HT1080 (cell line): ENCODE data around the gene MESP1. TPM values are rescaled to one million over a fixed set of nuclear protein-coding genes. Genes with fewer than 3 reads are reported as not detected.
A peak's percentile ranks its signal among the peaks of the same experiment; 100 is the strongest.
"Not testable (repeated sequence)": the region's sequence is repeated elsewhere in the genome, so short reads cannot be mapped to it uniquely, and the experiment has no call there.

Experiments used
- DNase-seq: peaks from one replicate; pipeline ENCODE4 v3.0.0-alpha.2; 2015; ENCODE audit warnings: low read depth
- polyA plus RNA-seq, 2 experiments: library from polyadenylated mRNA; depleted of rRNA; stranded (reverse); fragments of >200 nt; gene quantifications; 2 replicates each; pipeline ENCODE4 v1.2.3, GENCODE V29; 2015
- total RNA-seq: library from RNA; depleted of rRNA; stranded (reverse); fragments of >200 nt; shearing (Covaris generic); gene quantifications from 2 replicates; pipeline ENCODE4 v1.2.3, GENCODE V29; 2014; rRNA removed

MESP1 gene, protein sequence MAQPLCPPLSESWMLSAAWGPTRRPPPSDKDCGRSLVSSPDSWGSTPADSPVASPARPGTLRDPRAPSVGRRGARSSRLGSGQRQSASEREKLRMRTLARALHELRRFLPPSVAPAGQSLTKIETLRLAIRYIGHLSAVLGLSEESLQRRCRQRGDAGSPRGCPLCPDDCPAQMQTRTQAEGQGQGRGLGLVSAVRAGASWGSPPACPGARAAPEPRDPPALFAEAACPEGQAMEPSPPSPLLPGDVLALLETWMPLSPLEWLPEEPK
- total RNA-seq: 0.72 and 1.1 TPM in 2 replicates
- 1.7 and 2.5 TPM in 2 replicates for polyA plus RNA-seq (2015; cell fraction: cytosol; rRNA removed)
- 1.1 and 1.6 TPM in 2 replicates for polyA plus RNA-seq (2015; cell fraction: nucleus; rRNA removed)

GRCh38 chr15:89750560-89751542 is at the start of gene MESP1:
Gene MESP1, minus strand, starts transcription at chr15:89751249. Its CDS starts 18 bp downstream, at chr15:89751231.
- peak; percentile 90 for DNase-seq

DNA sequence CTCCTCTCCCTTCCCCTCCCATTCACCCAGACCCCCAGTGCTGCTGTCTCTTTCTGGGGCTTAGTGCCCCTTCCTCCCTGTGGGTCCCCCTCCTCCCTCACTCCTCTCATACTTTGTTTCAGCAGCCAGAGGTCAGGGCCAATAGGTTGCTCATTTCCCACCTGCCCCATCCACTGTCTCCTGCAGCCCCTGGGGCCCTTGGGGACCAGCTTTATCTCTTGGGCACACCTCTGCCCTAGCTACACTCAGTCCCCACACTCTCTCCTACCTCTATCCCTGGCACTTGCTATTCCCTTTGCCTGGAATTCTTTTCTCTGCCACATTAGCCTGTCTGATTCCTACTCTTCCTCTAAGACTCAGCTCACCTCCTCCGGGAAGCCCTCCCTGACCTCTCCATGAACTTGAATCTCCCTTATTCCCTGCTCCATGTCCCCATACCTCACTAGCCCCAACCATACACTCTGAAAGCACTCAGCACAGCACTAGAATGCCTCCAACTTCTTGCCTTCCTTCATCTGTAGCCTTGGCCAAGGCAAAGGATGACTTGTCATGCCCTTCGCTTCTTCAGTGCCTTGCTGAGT is 49.0 kb upstream of the MESP1 start:
- DNase-seq: no peak

- no peak for DNase-seq
Observed at GRCh38 chr15:89799011-89799911, 48.2 kb upstream of the MESP1 start.

DNA sequence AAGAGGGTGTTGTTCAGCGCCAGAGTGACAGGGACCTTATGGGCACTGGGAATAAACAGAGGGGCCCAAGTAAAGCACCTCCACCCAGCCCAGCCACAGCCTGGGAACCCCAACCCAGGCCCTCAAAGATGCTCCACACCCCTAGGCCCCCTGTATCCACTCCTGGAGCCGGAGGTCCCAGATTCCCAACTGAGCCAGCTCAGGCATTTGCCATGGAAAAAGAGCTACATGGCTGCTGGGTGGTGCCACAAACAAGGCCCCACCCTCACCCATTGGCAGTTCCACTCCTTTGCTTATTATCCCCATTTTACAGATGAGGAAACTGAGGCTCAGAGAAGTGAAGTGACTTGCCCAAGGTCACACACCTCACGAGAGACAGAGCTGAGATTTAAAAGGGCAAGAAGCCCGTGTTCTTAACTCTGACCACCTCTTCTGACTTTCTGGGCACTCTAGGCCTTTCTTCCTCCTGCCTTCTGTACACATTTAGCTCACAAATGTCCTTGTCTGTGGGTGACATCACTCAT is 46.7 kb upstream of the MESP1 start:
- DNase-seq: no peak

DNA sequence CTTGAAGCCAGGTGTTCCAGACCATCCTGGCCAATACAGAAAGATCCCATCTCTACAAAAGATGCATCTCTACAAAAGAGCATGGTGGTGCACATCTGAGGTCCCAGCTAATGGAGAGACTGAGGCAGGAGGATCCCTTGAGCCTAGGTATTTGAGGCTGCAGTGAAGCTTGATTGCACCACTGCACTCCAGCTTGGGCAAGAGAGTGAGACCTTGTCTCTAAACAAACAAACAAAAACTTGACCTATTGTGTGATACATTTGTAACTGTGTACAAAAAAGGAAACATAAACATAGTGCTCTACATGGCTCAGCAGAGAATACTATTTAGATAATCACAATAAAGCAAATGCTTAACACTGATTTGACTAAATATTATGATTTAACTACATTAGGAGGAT is 44.9 kb upstream of the MESP1 start:
- no peak for DNase-seq

GRCh38 chr15:89794627-89795241 is 43.7 kb upstream of the MESP1 start:
- DNase-seq: peak; percentile 58

GRCh38 chr15:89792106-89792805 is 41.2 kb upstream of the MESP1 start:
- no peak for DNase-seq

- DNase-seq: no peak
Observed at GRCh38 chr15:89790661-89791060, 39.6 kb upstream of the MESP1 start.

- DNase-seq: no peak
Observed at GRCh38 chr15:89790206-89790605, 39.2 kb upstream of the MESP1 start.

DNA sequence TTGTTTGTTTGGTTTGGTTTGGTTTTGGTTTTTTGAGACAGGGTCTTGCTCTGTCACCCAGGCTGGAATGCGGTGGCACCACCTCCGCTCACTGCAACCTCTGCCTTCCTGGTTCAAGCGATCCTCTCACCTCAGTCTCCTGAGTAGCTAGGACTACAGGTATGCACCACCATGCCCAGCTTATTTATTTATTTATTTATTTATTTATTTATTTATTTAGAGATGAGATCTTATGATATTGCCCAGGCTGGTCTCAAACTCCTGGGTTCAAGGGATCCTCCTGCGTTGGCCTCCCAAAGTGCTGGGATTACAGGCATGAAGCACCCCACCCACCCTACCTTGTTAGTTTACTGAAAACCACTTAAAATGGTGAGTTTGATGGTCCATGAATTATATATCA is 37.5 kb upstream of the MESP1 start:
- not testable (repeated sequence) for DNase-seq

DNA sequence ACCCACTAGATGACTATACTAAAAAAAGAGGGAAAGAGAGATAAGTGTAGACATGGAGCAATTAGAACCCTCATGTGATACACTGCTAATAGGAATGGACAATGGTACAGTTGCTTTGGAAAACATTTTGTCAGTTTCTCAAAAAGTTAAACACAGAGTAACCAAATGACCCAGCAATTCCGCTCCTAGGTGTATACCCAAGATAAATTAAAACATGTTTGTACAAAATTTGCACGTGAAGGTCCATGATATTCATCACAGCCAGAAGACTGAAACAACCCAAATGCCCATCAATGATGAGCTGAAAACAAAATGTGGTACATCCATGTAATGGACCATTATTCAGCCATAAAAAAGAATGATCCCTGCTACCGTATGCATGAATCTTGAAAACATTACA is 36.9 kb upstream of the MESP1 start:
- DNase-seq: no peak

GRCh38 chr15:89785774-89786140 is 34.7 kb upstream of the MESP1 start:
- DNase-seq: no peak

DNA sequence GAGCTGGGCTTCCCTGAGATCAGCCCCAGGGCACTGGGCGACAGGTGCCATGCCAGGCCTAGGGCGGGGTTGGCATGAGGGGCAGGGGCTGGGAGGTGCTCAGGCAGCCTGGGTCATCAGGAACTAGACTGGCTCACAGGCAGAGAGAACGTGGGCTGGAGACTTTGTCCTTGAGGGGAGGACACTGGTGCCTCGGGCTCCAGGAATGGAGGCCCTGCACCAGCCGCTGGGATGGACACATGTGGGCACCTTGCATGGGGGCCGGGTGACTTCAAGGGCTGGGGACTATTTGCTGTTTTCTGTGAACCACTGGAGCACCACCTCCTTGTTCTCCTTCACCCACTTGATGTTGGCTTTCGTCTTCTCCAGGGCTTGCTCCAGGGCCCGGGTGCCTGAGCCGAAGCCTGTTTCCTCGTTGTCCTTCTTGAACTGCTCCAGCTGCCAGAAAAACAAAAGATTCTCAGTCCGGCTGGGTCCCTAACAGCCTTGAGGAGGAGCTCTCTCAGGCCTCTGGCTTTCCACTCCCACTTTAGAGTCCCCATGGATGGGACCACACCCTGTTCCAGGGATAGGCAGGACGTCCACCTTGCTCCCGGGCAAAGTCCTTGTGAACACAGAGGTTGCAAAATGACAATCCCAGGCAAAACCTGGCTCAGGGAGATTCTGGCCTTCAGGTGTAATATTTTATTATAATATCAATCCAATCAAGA is 34.2 kb upstream of the MESP1 start:
- DNase-seq: no peak

- no peak for DNase-seq
Observed at GRCh38 chr15:89784686-89784960, 33.6 kb upstream of the MESP1 start.

DNA sequence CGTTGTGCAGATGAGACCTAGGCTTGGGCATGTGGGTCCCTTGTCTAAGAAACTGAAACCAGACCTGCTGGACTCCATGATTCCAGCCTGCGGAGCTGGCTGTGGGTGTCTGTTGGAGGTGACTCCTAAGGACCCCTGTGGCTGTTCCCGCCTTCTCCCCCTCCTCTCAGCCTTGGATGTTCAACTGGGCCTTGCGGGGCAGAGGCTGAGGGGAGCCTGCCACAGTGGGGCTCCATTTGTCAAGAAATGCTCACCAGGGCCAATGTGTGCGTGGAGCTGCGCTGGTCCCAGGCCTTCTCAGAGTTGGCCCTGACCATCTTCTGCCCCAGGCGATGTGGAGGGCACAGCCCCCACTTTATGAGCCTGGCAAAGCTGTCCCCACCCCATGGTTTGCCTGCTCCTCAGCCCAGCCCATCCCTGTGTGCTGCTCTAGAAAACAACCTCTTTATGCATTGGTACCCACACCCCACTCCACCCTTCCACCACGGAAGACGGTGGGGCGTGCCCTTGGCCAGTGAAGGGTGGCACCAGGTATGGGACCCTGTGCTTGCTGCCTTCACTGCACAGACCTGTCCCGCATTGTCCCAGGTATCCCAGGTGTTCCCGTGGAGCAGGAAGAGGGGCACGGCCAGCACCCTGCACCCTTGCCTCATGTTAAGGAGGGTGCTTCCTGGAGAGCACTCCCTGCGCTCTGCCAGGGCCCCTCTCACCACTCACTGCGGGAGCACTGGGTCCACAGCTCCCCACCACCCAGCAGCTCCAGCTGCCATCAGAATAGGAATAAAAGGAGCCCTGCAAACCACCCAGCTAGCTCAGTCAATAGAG is 33.0 kb upstream of the MESP1 start:
- no peak for DNase-seq

DNA sequence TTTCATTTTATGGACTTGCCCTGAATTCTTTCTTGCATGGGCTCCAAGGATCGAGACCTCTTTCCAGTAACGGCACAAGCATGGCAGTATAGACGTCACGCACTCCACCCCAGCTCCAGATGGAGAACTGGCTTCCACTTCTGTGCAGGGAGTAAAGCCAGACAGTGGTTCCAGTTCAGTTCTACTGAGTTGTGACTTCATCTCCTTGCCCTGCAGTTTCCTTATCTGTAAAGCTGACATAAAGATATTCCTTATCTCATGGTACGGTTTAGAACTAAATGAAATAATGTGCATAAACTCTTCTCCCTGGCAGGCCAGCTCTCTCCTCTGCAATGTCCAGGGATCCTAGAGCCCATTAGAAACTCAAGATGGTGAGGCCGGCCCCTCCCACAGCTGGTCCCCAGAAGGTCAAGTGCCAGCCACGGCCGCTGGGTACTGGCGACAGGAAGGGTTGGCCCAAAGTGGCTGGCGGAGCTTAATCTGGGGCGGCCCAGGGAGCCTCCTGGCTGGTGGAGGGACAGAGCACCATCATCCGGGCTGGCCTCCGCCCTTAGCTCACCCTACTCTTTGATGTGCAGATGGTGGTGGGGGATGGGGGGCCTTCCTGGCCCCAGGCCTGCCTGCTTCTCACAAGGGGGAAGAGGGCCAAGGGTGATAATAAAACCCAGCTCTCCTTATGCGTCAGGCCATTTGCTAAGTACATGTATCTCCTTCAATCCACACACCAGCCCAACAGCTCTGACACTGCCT is 32.2 kb upstream of the MESP1 start:
- peak; percentile 37 for DNase-seq

DNA sequence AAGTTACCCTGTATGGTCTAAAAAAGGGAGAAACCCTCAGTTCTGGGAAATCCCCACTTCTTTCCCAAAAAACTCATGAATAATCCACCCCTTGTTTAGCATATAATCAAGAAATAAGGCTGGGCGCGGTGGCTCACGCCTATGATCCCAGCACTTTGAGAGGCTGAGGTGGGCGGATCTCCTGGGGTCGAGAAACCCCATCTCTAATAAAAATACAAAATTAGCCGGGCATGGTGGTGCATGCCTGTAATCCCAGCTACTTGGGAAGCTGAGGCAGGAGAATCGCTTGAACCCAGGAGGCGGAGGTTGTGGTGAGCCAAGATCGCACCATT is 31.5 kb upstream of the MESP1 start:
- not testable (repeated sequence) for DNase-seq
